Measurements from ENCODE around the gene SMIM11. TPM values are rescaled to one million over a fixed set of nuclear protein-coding genes. Genes with fewer than 3 reads are reported as not detected.
"Not testable (repeated sequence)": the region's sequence is repeated elsewhere in the genome, so short reads cannot be mapped to it uniquely, and the experiment has no call there.

The SMIM11 gene
- polyA plus RNA-seq, 1 donor, result 5.3 TPM

- no peak for DNase-seq
These were observed 19.7 kb upstream of the SMIM11 start for GRCh38 chr21:34355570-34355969.

- no peak for DNase-seq
These were observed 17.4 kb upstream of the SMIM11 start for GRCh38 chr21:34357889-34358288.

- no peak for DNase-seq
These were observed 16.4 kb upstream of the SMIM11 start for GRCh38 chr21:34358866-34359265.

- DNase-seq, result no peak
These were observed 14.6 kb upstream of the SMIM11 start for GRCh38 chr21:34360488-34361241.

- DNase-seq, result no peak
These were observed 13.2 kb upstream of the SMIM11 start for GRCh38 chr21:34362136-34362444.

- no peak for DNase-seq
These were observed 12.6 kb upstream of the SMIM11 start for GRCh38 chr21:34362670-34363069.

- DNase-seq, result no peak
These were observed 11.6 kb upstream of the SMIM11 start, which contains the start of gene KCNE2 for GRCh38 chr21:34363733-34364132. Gene KCNE2 (plus strand): TSS chr21:34364006. CDS start chr21:34370479, 6,473 bp downstream.

- no peak for DNase-seq
These were observed 10.4 kb upstream of the SMIM11 start for GRCh38 chr21:34364921-34365320.

- no peak for DNase-seq
These were observed 9.5 kb upstream of the SMIM11 start for GRCh38 chr21:34365809-34366208.

- DNase-seq, result no peak
These were observed 7.9 kb upstream of the SMIM11 start for GRCh38 chr21:34367320-34367935.

- no peak for DNase-seq
These were observed 5.6 kb upstream of the SMIM11 start for GRCh38 chr21:34369741-34370140.

- no peak for DNase-seq
These were observed 3.0 kb upstream of the SMIM11 start for GRCh38 chr21:34372321-34372720.

- not testable (repeated sequence) for DNase-seq
These were observed 845 bp upstream of the SMIM11 start for GRCh38 chr21:34374462-34374861.

- DNase-seq, result not testable (repeated sequence)
These were observed 289 bp downstream of the SMIM11 start for GRCh38 chr21:34375619-34375972.

GRCh38 chr21:34383138-34383537 lies 7.8 kb downstream of the SMIM11 start:
- not testable (repeated sequence) for DNase-seq

- not testable (repeated sequence) for DNase-seq
These were observed 8.6 kb downstream of the SMIM11 start for GRCh38 chr21:34383724-34384415.

GRCh38 chr21:34400522-34400921 lies 25.2 kb downstream of the SMIM11 start:
- DNase-seq, result not testable (repeated sequence)

GRCh38 chr21:34404742-34405141 lies 29.4 kb downstream of the SMIM11 start:
- not testable (repeated sequence) for DNase-seq

- not testable (repeated sequence) for DNase-seq
These were observed 30.4 kb downstream of the SMIM11 start for GRCh38 chr21:34405686-34406085.

- DNase-seq, result not testable (repeated sequence)
These were observed 30.8 kb downstream of the SMIM11 start for GRCh38 chr21:34406102-34406501.

- DNase-seq, result not testable (repeated sequence)
These were observed 31.4 kb downstream of the SMIM11 start for GRCh38 chr21:34406676-34407075.

GRCh38 chr21:34407294-34407693 lies 32.0 kb downstream of the SMIM11 start:
- not testable (repeated sequence) for DNase-seq

- not testable (repeated sequence) for DNase-seq
These were observed 42.3 kb downstream of the SMIM11 start for GRCh38 chr21:34417448-34418077.
